ENCODE results near the gene CHAT.

DNA sequence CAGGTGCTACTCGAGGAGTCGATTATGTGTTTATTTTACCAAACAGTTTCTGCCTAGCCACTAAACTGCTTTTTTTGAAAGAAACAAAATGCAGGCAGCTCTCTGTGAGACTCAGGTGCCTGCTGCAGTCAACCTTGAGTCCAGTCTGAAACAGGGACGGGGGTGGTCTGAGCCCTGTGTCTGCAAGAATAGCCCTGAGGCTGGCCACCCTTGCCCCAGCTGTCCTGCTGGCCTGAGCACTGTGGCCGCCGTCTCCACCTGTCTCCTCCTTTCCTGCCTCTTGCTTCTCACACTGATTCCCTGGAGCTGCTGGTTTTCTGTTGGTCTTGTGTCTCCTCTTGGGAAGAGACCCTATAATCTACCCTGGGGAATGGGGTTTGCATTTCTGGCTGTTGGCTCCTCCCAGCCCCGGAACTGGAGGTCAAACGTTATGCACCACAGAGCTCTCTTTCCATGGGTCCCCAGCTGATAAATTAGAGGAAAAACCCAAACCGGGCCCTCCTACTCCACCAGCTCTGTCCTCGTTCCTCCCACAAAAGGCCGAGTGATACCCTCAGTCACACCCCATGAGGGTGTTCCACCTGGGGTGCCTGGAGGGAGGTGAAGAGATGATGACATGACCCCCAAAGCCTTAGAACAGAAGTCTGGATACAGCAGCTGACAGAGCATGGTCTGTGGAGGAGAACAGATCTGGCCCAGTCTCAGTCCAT is 18.7 kb upstream of the CHAT start:
- no peak for TF ChIP-seq CTCF (IDR thresholded peaks at IDR 0.05)
- no peak for TF ChIP-seq POLR2A (IDR thresholded peaks at IDR 0.05)
- no peak for TF ChIP-seq EP300 (IDR thresholded peaks at IDR 0.05)

Data from tibial nerve (tissue), 4 donors.